Measurements from ENCODE around the gene SART3.

- TF ChIP-seq POLR2AphosphoS5 (IDR thresholded peaks at IDR 0.05) = no peak
- TF ChIP-seq, protein P1, sequence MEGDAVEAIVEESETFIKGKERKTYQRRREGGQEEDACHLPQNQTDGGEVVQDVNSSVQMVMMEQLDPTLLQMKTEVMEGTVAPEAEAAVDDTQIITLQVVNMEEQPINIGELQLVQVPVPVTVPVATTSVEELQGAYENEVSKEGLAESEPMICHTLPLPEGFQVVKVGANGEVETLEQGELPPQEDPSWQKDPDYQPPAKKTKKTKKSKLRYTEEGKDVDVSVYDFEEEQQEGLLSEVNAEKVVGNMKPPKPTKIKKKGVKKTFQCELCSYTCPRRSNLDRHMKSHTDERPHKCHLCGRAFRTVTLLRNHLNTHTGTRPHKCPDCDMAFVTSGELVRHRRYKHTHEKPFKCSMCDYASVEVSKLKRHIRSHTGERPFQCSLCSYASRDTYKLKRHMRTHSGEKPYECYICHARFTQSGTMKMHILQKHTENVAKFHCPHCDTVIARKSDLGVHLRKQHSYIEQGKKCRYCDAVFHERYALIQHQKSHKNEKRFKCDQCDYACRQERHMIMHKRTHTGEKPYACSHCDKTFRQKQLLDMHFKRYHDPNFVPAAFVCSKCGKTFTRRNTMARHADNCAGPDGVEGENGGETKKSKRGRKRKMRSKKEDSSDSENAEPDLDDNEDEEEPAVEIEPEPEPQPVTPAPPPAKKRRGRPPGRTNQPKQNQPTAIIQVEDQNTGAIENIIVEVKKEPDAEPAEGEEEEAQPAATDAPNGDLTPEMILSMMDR (IDR thresholded peaks at IDR 0.05) = no peak
- no peak for TF ChIP-seq POLR2A (IDR thresholded peaks at IDR 0.05; ENCODE audit: low read depth)
These were observed 28.8 kb downstream of the SART3 start for GRCh38 chr12:108531929-108532848.
